ENCODE measurements around the gene MTCH1.

The MTCH1 gene

GRCh38 chr6:37025621-37026466, 39.8 kb upstream of the MTCH1 start:
- H3K9ac ChIP-seq (ENCODE audit: low read depth in 1 of 2, low read length in 2 of 2) = no peak overlapping the region
- H3K36me3 ChIP-seq (ENCODE audit: control insufficient read depth in 2 of 2, insufficient read depth in 2 of 2, low read length in 2 of 2) = no peaks in the 10 kb centered on the region
- H3K4me1 ChIP-seq (ENCODE audit: control insufficient read depth in 2 of 2, insufficient read depth in 2 of 2, low read length in 2 of 2) = peaks cover 0 to 3% of the 10 kb centered on the region in 2 donors
- no peak overlapping the region for H3K27ac ChIP-seq (ENCODE audit: low read depth in 2 of 2, low read length in 2 of 2)
- H3K4me3 ChIP-seq (ENCODE audit: low read length in 2 of 2) = no peak overlapping the region
- H3K9me3 ChIP-seq (ENCODE audit: control insufficient read depth in 2 of 2, low read length in 2 of 2) = peaks cover 0 to 3% of the 10 kb centered on the region in 2 donors
- H3K27me3 ChIP-seq (ENCODE audit: control insufficient read depth in 2 of 2, insufficient read depth in 2 of 2, low read length in 2 of 2) = no peaks in the 10 kb centered on the region

DNA sequence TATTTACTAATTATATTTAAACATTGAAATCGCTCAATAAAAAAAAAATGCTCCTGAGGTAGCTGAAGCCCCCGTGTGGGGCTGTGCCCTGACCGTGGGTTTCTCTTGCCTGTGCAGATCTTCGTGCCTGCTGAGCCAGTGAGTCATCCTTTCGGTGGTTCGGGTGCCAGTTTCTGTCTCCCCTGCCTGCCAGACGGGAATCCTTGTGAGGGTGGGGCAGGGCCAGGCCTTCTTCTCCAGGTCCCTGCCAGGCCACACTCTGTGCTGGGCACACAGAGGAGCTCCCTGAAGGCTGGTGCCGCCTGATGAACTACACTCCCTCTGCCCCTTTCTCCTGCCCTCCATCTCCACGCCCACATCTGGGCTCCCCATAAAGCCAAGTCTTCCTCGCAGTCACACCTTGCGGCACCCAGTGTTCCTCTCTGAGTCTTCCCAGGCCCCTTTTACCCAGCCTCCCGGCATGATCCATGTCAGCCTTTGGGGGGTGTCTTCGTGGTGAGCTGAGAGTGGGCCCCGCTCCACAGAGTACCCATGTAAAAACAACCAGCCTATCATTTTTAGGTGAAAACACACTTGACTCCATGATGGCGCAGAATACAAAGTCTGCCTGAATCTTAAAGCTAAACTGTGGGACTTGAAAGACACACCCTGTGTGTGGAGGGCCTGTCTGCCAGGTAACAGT, 38.8 kb upstream of the MTCH1 start:
- Histone ChIP-seq H3K27ac (ENCODE audit: low read depth in 2 of 2, low read length in 2 of 2) (no peak overlapping the region), H3K9me3 (ENCODE audit: control insufficient read depth in 2 of 2, low read length in 2 of 2) (no peaks in the 10 kb centered on the region), H3K4me3 (ENCODE audit: low read length in 2 of 2) (no peak overlapping the region), H3K36me3 (ENCODE audit: control insufficient read depth in 2 of 2, insufficient read depth in 2 of 2, low read length in 2 of 2) (no peaks in the 10 kb centered on the region), H3K4me1 (ENCODE audit: control insufficient read depth in 2 of 2, insufficient read depth in 2 of 2, low read length in 2 of 2) (peaks cover 0 to 3% of the 10 kb centered on the region in 2 donors), H3K27me3 (ENCODE audit: control insufficient read depth in 2 of 2, insufficient read depth in 2 of 2, low read length in 2 of 2) (no peaks in the 10 kb centered on the region), H3K9ac (ENCODE audit: low read depth in 1 of 2, low read length in 2 of 2) (no peak overlapping the region)

GRCh38 chr6:37022135-37022863, 36.3 kb upstream of the MTCH1 start:
- Histone ChIP-seq H3K4me3 (ENCODE audit: low read length in 2 of 2) (no peak overlapping the region), H3K27me3 (ENCODE audit: control insufficient read depth in 2 of 2, insufficient read depth in 2 of 2, low read length in 2 of 2) (no peaks in the 10 kb centered on the region), H3K9me3 (ENCODE audit: control insufficient read depth in 2 of 2, low read length in 2 of 2) (no peaks in the 10 kb centered on the region), H3K36me3 (ENCODE audit: control insufficient read depth in 2 of 2, insufficient read depth in 2 of 2, low read length in 2 of 2) (no peaks in the 10 kb centered on the region), H3K9ac (ENCODE audit: low read depth in 1 of 2, low read length in 2 of 2) (no peak overlapping the region), H3K27ac (ENCODE audit: low read depth in 2 of 2, low read length in 2 of 2) (no peak overlapping the region), H3K4me1 (ENCODE audit: control insufficient read depth in 2 of 2, insufficient read depth in 2 of 2, low read length in 2 of 2) (peaks cover 9 to 13% of the 10 kb centered on the region in 2 donors)

DNA sequence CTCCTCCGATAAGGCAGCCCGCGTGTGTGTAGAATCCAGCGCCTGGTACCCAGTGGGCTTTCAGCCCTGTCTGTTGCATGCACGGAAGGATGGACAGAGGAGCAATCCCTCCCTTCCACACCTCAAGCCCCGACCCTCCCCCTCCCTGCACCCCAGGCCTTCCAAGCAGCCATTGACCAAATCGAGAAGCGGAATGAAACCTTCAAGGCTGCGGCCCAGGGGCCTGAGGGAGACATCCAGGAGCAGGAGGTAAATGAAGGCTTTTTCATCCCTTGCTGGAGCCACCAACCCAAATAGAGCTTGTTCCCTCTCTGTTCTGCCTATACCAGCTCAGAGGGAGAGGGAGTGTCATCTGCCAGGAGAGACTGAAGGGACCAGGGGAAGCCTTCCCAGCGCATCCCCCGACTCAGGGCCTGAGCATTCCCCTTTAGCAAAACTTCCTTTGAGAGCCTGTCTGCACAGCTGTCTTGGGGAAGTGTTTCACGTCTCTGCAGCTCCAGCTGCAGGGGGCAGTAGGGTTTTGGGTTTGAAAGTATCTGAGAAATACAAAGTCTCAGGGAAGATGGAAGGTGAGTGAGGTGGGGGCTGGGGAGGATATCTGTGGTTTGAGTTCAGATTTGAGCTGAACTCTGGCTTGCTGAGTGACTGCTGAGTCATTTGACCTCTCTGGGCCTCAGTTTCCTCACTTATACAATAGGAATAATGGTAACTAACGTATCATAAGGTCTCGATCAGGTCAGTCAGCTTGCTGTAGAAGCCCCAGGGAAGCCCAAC, 35.5 kb upstream of the MTCH1 start:
- Histone ChIP-seq H3K4me3 (ENCODE audit: low read length in 2 of 2) (no peak overlapping the region), H3K9ac (ENCODE audit: low read depth in 1 of 2, low read length in 2 of 2) (no peak overlapping the region), H3K9me3 (ENCODE audit: control insufficient read depth in 2 of 2, low read length in 2 of 2) (no peaks in the 10 kb centered on the region), H3K27me3 (ENCODE audit: control insufficient read depth in 2 of 2, insufficient read depth in 2 of 2, low read length in 2 of 2) (no peaks in the 10 kb centered on the region), H3K4me1 (ENCODE audit: control insufficient read depth in 2 of 2, insufficient read depth in 2 of 2, low read length in 2 of 2) (peaks cover 9 to 13% of the 10 kb centered on the region in 2 donors), H3K36me3 (ENCODE audit: control insufficient read depth in 2 of 2, insufficient read depth in 2 of 2, low read length in 2 of 2) (no peaks in the 10 kb centered on the region), H3K27ac (ENCODE audit: low read depth in 2 of 2, low read length in 2 of 2) (no peak overlapping the region)

GRCh38 chr6:37020812-37021211, 34.8 kb upstream of the MTCH1 start:
- Histone ChIP-seq H3K4me3 (ENCODE audit: low read length in 2 of 2) (no peak overlapping the region), H3K9me3 (ENCODE audit: control insufficient read depth in 2 of 2, low read length in 2 of 2) (no peaks in the 10 kb centered on the region), H3K36me3 (ENCODE audit: control insufficient read depth in 2 of 2, insufficient read depth in 2 of 2, low read length in 2 of 2) (no peaks in the 10 kb centered on the region), H3K9ac (ENCODE audit: low read depth in 1 of 2, low read length in 2 of 2) (no peak overlapping the region), H3K27ac (ENCODE audit: low read depth in 2 of 2, low read length in 2 of 2) (no peak overlapping the region), H3K4me1 (ENCODE audit: control insufficient read depth in 2 of 2, insufficient read depth in 2 of 2, low read length in 2 of 2) (peaks cover 9 to 13% of the 10 kb centered on the region in 2 donors), H3K27me3 (ENCODE audit: control insufficient read depth in 2 of 2, insufficient read depth in 2 of 2, low read length in 2 of 2) (no peaks in the 10 kb centered on the region)

GRCh38 chr6:37020381-37020780, 34.4 kb upstream of the MTCH1 start:
- H3K36me3 ChIP-seq (ENCODE audit: control insufficient read depth in 2 of 2, insufficient read depth in 2 of 2, low read length in 2 of 2) = no peaks in the 10 kb centered on the region
- no peak overlapping the region for H3K4me3 ChIP-seq (ENCODE audit: low read length in 2 of 2)
- H3K27me3 ChIP-seq (ENCODE audit: control insufficient read depth in 2 of 2, insufficient read depth in 2 of 2, low read length in 2 of 2) = no peaks in the 10 kb centered on the region
- no peaks in the 10 kb centered on the region for H3K9me3 ChIP-seq (ENCODE audit: control insufficient read depth in 2 of 2, low read length in 2 of 2)
- peaks cover 9 to 13% of the 10 kb centered on the region in 2 donors for H3K4me1 ChIP-seq (ENCODE audit: control insufficient read depth in 2 of 2, insufficient read depth in 2 of 2, low read length in 2 of 2)
- no peak overlapping the region for H3K9ac ChIP-seq (ENCODE audit: low read depth in 1 of 2, low read length in 2 of 2)
- H3K27ac ChIP-seq (ENCODE audit: low read depth in 2 of 2, low read length in 2 of 2) = no peak overlapping the region

DNA sequence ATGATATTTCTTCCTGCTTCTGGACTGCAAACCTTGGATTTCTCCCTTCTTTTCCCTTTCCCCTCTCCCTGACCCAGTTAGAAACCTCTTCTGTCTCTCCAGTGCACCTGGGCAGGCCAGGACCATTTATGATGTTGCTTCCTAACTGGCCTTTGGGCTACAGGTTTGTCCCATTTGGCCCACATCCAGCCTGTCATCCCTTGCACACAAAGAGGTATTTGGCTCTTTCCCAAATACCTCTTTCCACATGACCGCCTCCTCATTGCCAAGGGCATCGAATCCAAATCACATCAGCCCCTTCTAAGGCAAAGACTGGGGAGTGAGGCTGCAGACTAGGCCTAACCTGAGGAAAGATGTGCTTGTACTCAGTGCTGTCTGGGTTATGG, 33.1 kb upstream of the MTCH1 start:
- Histone ChIP-seq H3K9ac (ENCODE audit: low read depth in 1 of 2, low read length in 2 of 2) (no peak overlapping the region), H3K4me3 (ENCODE audit: low read length in 2 of 2) (no peak overlapping the region), H3K4me1 (ENCODE audit: control insufficient read depth in 2 of 2, insufficient read depth in 2 of 2, low read length in 2 of 2) (peaks cover 9 to 13% of the 10 kb centered on the region in 2 donors), H3K27ac (ENCODE audit: low read depth in 2 of 2, low read length in 2 of 2) (no peak overlapping the region), H3K9me3 (ENCODE audit: control insufficient read depth in 2 of 2, low read length in 2 of 2) (no peaks in the 10 kb centered on the region), H3K36me3 (ENCODE audit: control insufficient read depth in 2 of 2, insufficient read depth in 2 of 2, low read length in 2 of 2) (no peaks in the 10 kb centered on the region), H3K27me3 (ENCODE audit: control insufficient read depth in 2 of 2, insufficient read depth in 2 of 2, low read length in 2 of 2) (no peaks in the 10 kb centered on the region)

DNA sequence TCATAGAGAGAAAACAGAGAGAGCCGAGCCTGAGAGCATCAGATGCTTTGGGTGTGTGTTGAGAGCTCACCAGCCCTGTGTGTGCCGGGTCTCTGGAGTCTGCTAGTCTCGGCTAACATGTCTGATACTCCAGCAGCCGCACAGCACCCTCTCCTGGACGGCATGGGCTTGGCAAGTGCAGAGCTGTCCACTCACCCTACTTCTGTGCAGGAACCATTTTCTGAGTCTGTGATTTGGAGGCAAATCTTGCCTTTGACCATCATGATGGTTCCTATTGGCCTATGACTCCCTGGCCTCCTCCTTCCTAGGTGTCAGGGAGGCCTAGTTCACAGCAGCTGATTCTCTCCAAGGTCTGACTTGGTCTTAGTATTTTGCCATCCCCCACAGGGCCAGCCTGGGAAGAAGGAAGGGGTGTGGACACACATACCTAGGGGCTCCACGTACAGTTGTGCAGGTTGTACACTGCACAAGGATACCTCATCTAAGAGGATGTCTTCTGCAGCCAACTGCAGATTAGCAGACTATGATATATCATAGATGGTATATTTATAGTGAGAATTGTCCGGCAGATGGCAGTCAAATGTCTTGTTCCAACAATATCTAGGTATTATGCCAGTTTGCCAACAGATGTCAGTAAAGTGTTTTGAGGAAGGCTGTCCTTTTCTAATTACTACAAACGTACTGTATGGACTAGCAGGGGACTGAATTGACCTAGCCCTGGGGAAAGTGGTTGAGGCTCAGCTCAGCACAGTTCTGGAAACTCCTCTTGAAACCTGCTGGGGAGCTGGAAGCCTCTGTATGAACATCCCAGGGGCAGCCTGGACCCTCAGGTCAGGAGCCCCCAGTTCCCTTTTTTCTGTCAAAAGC, 32.4 kb upstream of the MTCH1 start:
- Histone ChIP-seq H3K4me3 (ENCODE audit: low read length in 2 of 2) (no peak overlapping the region), H3K4me1 (ENCODE audit: control insufficient read depth in 2 of 2, insufficient read depth in 2 of 2, low read length in 2 of 2) (peaks cover 9 to 13% of the 10 kb centered on the region in 2 donors), H3K27ac (ENCODE audit: low read depth in 2 of 2, low read length in 2 of 2) (no peak overlapping the region), H3K27me3 (ENCODE audit: control insufficient read depth in 2 of 2, insufficient read depth in 2 of 2, low read length in 2 of 2) (no peaks in the 10 kb centered on the region), H3K9ac (ENCODE audit: low read depth in 1 of 2, low read length in 2 of 2) (peak overlapping the region in 1 of 2 donors; percentile 6), H3K9me3 (ENCODE audit: control insufficient read depth in 2 of 2, low read length in 2 of 2) (no peaks in the 10 kb centered on the region), H3K36me3 (ENCODE audit: control insufficient read depth in 2 of 2, insufficient read depth in 2 of 2, low read length in 2 of 2) (no peaks in the 10 kb centered on the region)

DNA sequence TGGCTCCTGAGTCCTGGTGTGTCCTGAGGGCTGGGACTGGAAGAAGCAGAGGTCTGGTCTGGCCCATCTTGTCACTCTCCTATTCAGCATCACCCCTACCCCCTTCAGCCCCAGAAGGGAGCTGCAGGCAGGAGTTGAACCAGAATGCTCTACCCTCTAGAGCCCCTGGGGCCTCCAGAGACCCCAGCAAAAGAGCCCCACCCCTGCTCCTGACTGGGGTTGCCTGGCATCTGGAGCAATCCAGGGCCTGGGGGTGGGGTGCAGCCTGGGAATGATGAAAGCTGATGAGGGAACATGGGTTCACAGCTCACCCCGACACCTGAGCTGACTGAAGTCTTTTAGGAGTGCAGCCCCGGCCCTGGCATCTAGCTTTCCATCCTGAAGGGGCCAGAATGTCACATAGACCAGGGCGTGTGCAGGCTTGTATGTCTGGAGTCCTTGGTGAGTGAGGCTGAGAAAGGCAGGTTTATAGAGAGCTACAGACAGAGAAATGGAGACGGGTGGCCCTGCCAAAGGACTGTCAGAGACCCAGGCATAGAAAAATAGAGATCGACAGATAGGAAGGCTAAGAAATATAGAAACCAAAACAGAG, 31.7 kb upstream of the MTCH1 start:
- no peak overlapping the region for H3K4me3 ChIP-seq (ENCODE audit: low read length in 2 of 2)
- no peaks in the 10 kb centered on the region for H3K36me3 ChIP-seq (ENCODE audit: control insufficient read depth in 2 of 2, insufficient read depth in 2 of 2, low read length in 2 of 2)
- H3K27ac ChIP-seq (ENCODE audit: low read depth in 2 of 2, low read length in 2 of 2) = no peak overlapping the region
- H3K9ac ChIP-seq (ENCODE audit: low read depth in 1 of 2, low read length in 2 of 2) = no peak overlapping the region
- peaks cover 9 to 13% of the 10 kb centered on the region in 2 donors for H3K4me1 ChIP-seq (ENCODE audit: control insufficient read depth in 2 of 2, insufficient read depth in 2 of 2, low read length in 2 of 2)
- H3K9me3 ChIP-seq (ENCODE audit: control insufficient read depth in 2 of 2, low read length in 2 of 2) = no peaks in the 10 kb centered on the region
- H3K27me3 ChIP-seq (ENCODE audit: control insufficient read depth in 2 of 2, insufficient read depth in 2 of 2, low read length in 2 of 2) = no peaks in the 10 kb centered on the region

Measured in mucosa of rectum (tissue), 2 donors.